GM19455 (cell line): Measurements from ENCODE around the gene HORMAD2.
"Not testable (repeated sequence)": the region's sequence is repeated elsewhere in the genome, so short reads cannot be mapped to it uniquely, and the experiment has no call there.

Experiments used
- ATAC-seq: cut with Tn5 transposase; IDR thresholded peaks from one replicate; pipeline ENCODE4 v1.9.1; 2021; ENCODE audit not compliant: unreplicated experiment

The HORMAD2 gene

DNA sequence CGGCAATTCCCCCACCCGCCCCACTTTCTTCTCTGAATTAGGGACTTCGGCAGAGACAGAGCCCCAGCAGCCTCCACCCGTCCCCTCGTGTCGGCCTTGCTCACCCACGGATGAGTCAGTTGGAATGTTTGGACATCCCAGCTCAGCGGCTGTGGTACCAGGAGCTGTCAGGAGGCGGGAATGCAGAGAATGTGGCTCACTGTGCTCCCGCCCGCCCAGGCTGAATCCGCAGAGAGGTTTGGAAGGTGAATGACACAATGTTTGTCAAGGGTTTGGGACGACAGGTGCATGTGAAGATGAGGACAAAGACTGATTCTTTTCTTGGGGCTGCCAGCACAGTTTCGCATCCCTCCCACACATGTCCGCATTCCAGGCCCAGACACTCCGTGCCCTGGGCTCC lies 126.7 kb downstream of the HORMAD2 start:
- no peak for ATAC-seq

DNA sequence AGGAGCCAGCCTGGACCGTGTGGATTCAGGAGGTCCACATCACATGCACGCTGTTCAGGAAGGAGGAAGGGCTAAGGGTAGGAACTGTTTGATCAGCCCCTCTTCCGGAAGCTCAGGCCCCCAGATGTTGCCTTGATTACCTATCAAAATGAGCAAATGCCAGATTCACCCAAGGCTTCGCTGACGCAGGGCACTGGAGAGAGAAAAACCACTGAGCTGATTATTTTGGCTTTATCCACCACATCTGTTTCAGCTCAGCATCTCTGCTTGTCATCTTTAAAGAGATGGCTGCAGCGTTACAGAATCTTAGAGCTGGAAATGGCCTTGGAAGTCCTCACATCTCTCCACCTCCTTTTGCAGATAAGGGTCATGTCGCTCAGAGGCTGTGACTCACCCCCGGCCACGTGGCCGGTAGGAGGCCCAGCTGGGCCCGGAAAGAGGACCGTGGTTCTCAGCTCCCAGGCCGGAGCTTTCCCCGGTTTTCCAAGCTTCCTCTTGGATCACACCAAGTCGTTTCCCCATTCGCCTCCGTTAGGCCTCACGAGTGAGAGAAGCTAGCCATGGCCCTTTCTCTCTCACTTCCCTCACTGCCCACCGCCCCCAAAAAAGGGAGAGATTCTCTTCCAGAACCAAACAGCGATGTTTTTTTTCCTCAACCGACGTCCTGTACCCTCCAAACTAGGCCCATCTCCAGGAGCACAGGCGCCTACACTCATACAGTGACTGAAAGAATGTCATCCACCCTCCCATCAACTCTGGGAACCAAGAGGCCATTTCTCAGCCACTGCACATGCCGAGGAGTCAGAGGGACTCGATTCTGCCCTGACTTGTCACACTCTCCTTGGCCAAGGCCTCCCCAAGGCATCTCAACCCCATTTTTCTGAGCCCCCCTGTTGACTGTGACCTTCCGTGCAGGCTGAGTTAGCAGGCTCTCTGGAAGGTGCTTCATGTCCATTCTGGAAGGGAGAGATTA lies 128.7 kb downstream of the HORMAD2 start:
- no peak for ATAC-seq

DNA sequence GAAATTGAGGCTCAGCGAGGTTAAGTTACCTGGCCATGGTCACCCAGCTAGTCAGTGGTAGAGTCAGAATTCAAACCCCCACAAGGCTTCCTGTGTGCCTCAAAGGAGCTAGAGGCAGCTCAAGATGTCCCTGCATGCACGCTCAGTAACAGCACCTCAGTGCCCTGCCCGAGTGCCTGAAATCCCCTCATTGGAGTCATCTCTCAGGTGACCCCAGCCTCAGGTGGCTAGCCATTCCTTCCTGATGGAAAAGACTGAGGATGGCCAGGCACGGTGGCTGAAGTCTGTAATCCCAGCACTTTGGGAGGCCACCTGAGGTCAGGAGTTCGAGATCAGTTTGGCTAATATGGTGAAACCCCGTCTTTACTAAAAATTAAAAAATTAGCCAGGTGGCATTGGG lies 129.4 kb downstream of the HORMAD2 start:
- ATAC-seq: no peak

DNA sequence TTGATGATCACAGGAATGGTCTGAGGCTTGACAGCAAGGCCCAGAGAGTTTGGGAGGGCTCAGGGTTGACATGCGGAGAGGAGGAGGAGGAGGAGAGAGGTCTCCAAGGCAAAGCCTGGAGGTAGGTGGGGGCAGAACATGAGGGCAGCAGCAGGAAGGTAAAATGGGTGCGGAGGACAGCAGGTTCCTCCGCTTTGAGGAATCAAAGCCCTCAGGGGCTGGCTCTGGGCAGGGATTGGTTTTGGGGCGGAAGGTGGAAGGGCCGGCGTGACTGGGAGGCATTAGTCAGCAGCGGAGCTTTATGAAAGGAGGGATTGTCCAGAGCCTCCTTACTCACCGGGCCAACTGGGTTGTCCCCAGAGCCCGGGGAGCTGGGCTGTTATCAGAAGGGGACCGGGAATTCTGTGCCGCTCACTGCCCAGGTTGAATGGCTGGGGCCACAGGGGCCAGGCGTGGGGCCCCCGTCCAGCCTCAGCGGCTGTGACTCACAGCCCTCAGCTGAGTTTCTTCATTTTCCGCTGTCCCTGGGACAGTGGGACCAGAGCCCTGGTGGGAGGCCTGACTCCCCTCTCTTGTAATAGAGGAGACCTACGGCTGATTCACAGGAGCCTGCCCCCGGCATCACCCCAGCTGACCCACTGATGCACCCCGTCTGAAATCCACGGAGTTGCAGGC lies 130.1 kb downstream of the HORMAD2 start:
- ATAC-seq: no peak

DNA sequence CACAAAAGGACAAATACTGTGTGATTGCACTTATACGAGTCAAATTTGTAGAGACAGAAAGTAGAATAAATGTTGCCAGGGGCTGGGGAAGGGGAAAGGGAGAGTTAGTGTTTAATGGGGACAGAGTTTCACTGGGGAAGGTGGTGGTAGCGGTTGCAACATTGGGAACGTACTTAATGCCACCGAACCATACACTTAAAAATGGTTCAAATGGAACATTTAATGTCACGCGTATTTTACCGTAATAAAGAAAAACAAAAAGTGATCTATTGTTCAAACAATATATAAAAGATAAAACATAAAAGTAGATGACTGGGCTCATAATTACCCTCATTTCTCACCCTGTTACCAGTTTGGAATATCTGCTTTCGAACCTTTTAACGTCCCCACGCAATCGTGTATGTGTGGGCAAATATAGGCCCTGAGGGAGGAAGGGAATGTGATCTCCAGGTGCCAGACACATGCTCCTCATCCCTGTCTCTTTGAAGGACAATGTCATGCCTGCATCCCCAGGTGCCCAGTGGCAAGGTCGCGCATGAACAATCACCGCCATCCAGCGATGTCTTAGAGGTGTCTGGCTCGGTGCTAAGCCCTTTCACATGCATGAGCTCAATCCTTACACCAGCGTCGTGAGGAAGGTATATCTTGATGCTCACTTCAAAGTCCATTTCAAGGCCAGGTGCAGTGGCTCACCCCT lies 131.0 kb downstream of the HORMAD2 start:
- no peak for ATAC-seq

DNA sequence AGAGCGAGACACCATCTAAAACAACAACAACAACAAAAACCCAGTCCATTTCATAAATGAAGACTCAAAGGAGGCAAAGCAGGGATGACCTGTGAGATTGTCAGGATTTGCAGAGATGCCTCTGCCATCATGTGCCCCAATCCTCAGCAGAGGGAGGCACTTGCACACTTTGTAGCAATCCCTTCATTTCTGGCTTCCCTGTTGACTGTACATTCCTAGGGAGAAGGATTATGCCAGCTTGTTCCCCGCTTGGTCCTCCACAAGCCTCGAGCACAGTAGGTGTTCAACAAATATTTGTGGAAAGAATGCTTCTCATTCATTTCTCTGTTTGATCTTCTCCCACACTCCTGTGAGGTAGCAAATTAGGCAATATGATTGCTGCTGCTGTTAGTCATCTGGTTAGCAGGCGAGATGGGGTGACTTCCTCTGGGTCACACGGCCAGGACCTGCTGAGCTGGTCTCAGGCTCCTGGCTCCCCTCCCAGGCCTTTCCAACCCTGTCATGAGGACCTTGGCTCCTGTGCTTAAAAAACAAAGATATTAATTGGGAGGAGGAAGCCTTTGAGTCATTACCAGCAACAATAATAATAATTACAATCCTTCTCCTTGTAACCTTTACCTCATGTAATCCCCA lies 132.2 kb downstream of the HORMAD2 start:
- ATAC-seq: no peak

DNA sequence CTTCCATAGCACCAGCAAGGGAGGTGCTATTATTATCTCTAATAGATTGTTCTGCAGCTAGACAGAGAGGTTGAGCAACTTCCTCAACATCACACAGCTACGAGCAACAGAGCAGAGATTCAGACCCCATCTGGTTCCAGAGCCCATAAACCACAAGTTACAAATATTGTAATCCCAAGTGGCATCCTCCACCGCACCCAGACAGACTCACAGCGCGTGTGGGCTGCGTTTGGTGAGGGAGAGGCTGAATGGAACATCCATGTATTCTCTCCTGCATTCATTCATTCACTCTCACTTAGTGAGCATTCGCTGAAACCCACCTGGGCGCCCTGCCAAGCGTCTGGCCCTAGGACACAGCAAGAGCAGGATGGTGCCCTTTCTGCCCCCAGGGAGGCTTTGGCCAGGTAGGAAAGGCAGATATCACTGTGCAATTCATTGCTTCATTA lies 132.8 kb downstream of the HORMAD2 start:
- no peak for ATAC-seq

DNA sequence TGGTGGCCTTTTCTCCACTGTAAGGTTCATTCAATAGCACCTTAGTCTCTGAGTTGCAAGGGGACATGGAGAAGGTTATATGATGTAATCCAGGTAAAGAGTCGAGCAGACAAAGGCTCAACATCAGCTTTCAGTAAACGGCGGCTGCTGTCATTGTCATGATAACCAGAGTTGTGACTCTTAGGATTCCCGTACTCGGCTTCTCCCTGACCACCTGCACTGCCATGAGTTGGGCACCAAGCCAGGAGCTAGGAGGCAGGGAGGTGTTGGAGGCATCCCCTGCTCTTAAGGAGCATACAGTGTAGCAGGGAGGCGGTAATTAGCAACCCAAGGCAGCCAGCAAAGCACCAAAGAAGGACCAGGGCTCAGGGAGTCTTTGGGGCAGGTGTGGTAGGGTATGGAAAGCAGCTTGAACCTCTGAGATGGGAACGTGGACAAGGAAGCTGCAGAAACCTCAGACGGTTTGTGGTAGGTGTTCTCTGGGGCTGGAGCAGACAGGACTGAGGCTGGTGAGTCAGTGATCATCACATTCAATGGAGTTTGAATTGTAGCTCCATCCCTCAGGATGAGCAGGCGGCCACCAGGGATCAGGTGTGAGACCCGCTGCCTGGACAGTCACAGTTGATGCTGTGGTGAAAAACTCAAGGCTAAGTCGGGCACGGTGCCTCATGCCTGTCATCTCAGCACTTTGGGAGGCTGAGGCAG lies 134.6 kb downstream of the HORMAD2 start:
- ATAC-seq: no peak

DNA sequence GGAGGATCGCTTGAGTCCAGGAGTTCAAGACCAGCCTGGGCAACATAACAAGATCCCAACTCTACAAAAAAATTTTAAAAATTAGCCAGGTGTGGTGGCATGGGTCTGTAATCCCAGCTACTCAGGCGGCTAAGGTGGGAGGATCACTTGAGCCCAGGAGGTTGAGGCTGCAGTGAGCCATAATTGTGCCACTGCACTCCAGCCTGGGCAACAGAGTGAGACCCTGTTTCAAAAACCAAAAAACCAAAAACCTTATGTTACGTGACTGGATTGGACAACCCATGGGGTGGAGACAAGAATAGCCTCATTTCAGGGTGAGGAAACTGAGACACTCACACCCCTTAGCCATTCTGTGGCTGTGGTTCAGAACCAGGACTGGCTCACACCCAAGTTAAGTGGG lies 136.0 kb downstream of the HORMAD2 start:
- not testable (repeated sequence) for ATAC-seq

DNA sequence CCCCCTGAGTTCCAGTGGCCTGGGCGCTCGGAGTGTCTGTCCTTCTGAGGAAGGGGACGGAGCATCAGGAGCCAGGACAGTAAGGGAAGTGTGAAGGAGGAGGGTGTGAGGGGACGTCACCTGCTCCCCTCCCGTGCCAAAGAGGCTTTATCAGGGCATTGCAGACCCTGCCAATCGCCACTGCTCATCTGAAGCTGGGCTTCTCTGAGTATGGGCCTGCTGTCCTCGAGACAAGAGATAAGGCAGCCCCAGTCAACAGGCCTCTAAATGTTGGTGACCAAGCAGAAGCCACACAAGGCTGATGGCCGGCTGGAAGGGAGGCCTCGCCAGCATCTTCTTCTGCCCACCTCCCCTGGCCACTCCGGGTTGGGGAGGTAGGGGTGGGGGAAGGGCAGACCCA lies 136.4 kb downstream of the HORMAD2 start:
- ATAC-seq: no peak

DNA sequence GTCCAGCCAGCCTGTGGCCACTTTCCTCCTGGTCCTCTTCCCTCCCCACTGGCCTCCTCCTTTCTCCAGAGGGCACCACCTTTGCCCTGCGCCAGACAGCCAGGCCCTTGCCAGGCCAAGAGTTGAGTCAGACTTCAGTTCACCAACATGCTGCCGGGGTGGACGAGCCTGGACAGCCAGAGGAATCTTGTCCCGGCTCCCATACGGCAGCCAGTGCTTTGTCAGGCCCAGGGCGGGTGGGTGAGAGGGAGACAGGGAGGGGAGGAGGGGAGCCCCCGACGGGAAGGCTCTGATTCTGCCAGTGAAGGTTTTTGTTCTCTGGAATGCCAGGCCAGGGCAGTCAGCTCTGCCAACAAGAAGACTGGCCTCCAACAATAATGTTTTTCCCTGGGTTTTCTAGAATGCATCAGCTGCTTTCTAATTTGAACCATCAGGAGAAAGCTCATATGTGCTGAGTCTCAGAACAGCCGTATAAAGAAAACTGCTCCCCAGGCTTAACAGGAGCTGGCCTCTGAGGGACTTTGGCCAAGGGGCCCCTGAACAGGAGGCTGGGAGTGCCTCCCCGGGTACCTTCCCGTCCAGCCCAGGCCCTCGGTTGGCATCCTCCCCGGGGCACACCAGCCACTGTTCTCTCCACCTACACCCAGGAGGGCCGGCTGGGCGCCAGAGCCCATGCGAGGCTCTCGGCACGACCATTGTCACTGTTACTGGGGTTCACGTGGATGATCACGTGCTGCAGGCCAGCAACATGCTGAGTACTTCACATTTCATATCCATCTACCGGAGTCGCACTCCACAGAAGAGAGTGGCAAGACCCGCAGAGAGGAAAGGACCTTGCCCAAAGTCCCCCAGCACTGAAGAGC lies 137.7 kb downstream of the HORMAD2 start:
- no peak for ATAC-seq

DNA sequence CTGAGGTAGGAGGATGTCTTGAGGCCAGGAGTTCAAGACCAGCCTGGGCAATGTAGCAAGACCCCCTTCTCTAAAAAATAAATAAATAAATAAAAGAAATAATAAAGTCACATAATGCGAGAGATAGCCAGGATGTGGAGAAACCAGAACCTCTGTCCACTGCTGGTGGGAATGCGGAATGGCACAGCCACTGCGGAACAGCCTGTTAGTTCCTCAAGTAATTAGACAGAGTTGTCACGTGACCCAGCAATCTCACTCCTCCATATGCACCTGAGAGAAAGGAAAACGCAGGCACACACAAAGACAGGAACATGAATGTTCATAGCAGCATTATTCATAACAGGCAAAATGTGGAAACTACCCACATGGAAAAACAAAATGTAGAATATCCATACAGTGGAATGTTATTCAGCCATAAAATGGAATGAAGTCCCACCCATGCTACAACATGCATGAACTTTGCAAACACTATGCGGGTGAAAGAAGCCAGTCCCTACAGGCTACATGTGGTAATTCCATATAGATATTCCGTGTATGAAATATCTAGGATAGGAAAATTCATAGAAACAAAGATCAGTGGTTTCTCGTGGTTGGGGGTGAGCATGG lies 138.9 kb downstream of the HORMAD2 start:
- ATAC-seq: no peak

DNA sequence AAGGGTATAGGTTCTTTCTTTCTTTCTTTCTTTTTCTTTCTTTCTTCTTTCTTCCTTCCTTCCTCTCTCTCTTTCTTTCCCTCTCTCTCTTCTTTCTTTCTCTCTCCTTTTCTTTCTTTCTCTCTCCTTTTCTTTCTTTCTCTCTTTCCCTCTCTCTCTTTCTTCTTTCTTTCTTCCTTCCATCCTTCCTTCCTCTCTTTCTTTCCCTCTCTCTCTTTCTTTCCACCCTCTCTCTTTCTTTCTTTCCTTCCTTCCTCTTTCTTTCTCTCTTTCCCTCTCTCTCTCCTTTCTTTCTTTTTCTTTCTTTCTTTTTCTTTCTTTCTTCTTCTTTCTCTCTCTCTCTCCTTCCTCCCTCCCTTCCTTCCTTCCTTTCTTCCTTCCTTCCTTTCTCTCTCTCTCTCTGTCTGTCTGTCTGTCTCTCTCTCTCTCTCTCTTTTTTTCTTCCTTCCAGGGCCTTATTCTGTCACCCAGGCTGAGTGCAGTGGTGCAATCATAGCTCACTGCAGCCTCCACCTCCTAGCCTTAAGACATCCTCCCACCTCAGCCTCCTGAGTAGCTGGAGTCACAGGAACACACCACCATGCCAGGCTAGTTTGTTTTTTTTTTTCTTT lies 139.5 kb downstream of the HORMAD2 start:
- no peak for ATAC-seq

DNA sequence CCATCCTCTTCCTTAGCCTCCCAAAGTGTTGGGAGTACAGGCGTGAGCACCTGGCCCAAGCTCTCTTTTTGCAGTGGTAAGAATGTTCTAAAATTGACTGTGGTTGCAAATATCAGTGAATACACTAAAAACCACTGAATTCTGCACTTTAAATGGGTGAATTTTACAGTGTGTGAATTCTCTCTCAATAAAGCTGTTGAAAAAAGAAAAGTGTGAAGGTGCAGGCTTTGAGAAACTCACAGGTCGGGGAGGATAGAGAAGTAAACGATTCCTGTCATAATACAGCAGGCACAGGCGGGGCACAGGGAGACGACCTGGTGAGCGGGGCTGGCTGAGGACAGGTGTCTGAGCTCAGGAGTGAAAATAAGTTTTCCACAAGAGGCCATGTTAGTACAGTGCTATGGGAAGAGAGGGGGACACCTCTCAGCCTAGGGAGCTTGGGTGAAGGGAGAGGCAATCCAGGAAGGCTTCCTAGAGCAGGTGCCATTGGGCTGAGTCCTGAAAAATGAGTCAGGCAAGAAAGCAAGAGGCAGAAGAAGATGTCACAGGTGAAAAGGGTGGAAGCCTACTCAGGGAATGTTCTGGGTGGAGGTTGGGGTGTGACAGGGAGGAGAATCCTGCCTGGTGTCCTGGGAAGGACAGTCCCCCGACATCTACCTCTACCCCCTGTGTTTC lies 140.2 kb downstream of the HORMAD2 start:
- no peak for ATAC-seq

DNA sequence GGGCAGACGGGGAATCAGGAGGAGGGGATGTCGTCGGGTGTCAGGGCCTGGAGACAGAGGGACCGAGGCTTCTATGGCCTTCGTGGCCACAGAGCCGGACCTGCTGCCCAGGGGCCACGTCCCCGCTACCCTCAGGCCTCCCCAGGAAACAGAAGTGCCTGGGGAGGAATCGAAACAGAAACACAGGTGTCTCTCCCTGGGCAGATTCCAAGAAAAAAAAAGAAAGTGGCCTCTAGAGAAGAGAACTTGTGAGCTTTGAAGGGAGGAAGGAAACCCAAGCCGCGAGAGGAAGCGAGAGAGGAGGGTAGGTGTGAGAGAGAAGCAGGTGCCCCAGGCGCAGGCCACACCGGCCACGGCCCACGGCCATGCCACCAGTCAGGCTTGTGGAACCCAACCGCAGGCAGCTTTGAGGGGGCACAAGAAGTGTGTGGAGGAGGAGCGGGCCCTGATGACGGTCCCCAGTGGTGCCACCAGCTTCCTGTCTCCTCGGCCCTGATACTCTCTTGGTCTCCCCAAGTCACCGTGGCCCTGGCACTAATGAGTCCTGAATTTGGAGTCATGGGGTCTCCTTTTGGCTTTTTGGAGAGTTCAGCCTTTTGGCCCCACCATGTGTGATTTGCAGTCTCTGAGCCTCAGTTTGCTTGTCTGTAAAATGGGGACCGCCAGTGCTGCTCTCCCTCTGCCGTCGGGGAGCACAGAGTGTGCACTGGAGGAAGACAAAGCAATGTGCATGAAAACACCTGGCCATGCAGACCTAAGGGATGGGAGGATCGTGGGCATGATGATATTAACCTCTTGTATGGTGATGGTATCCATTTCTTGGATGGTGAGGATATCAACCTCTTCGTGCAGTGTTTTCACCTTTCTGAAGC lies 141.1 kb downstream of the HORMAD2 start:
- ATAC-seq: no peak

DNA sequence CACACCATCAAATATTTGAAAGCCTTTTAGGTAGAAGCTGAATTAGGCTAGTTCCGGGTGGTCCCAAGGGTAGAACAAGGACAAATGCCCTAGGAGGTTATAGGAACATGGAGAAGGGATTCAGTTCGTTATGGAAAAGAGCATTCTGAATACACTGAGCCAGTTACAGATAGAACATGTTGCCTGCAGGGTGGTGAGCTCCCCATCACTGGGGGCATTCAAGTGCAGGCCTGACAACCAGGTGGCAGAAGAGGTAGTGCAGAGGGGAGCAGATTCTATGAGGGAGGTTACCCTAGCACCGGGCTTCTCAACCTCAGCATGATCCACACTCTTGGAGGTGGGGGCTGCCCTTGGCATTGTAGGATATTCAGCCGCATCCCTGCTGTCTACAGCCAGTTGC lies 142.1 kb downstream of the HORMAD2 start:
- no peak for ATAC-seq

DNA sequence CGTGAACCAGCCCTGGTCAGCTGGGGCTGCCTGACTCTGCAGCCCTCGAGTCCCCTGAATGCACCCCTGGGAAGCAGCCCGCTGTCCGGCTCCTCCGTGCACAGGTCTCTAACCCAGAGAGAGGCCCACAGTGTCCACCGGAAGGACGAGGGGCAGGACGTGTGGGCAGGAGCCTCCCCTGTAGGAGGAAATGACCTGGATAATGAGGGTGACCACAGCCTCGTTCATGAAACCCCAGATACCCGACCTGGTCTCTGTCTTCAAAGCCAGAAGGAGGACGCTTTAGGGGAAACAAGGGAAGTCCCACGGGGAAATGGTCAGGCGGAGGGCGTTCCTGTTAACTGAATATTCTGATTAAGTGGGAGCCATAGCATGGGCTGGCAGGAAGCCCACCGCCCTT lies 143.0 kb downstream of the HORMAD2 start:
- ATAC-seq: no peak
